Measurements from ENCODE around the gene TSNAXIP1.

TSNAXIP1 gene

GRCh38 chr16:67760206-67760955 is 46.3 kb upstream of the TSNAXIP1 start:
- no peak for TF ChIP-seq TAF1 (IDR thresholded peaks at IDR 0.05; ENCODE audit: low read depth)

GRCh38 chr16:67760956-67761230 is 45.8 kb upstream of the TSNAXIP1 start:
- no peak for TF ChIP-seq TCF12 (IDR thresholded peaks at IDR 0.05; ENCODE audit: low read depth)

- TF ChIP-seq ZBTB7A (IDR thresholded peaks at IDR 0.05; ENCODE audit: low read depth) (no peak), TCF12 (IDR thresholded peaks at IDR 0.05; ENCODE audit: low read depth) (no peak), REST (IDR thresholded peaks at IDR 0.05; ENCODE audit: low read depth) (no peak), CREB1 (IDR thresholded peaks at IDR 0.05; ENCODE audit: low read depth) (no peak)
Observed at GRCh38 chr16:67761924-67762323, 44.8 kb upstream of the TSNAXIP1 start.

- TF ChIP-seq EGR1 (IDR thresholded peaks at IDR 0.05) = no peak
- no peak for TF ChIP-seq RAD21 (IDR thresholded peaks at IDR 0.05; ENCODE audit: low read depth)
- TF ChIP-seq YY1 (IDR thresholded peaks at IDR 0.05; ENCODE audit: low read depth) = no peak
- no peak for TF ChIP-seq ZBTB7A (IDR thresholded peaks at IDR 0.05; ENCODE audit: low read depth)
- no peak for TF ChIP-seq TCF12 (IDR thresholded peaks at IDR 0.05; ENCODE audit: low read depth)
- no peak for TF ChIP-seq NFIC (IDR thresholded peaks at IDR 0.05)
- no peak for TF ChIP-seq REST (IDR thresholded peaks at IDR 0.05; ENCODE audit: low read depth)
- no peak for TF ChIP-seq CREB1 (IDR thresholded peaks at IDR 0.05; ENCODE audit: low read depth)
- TF ChIP-seq EP300 (IDR thresholded peaks at IDR 0.05; ENCODE audit: borderline replicate concordance) = no peak
- TF ChIP-seq TEAD4 (IDR thresholded peaks at IDR 0.05) = no peak
Observed at GRCh38 chr16:67762385-67762784, 44.3 kb upstream of the TSNAXIP1 start.

- TF ChIP-seq EGR1 (IDR thresholded peaks at IDR 0.05) = no peak
- no peak for TF ChIP-seq CREB1 (IDR thresholded peaks at IDR 0.05; ENCODE audit: low read depth)
- TF ChIP-seq TAF1 (IDR thresholded peaks at IDR 0.05; ENCODE audit: low read depth) = no peak
- TF ChIP-seq NFIC (IDR thresholded peaks at IDR 0.05) = no peak
- TF ChIP-seq TCF12 (IDR thresholded peaks at IDR 0.05; ENCODE audit: low read depth) = no peak
- TF ChIP-seq REST (IDR thresholded peaks at IDR 0.05; ENCODE audit: low read depth) = no peak
- no peak for TF ChIP-seq YY1 (IDR thresholded peaks at IDR 0.05; ENCODE audit: low read depth)
- no peak for TF ChIP-seq MAX (IDR thresholded peaks at IDR 0.05)
- TF ChIP-seq TEAD4 (IDR thresholded peaks at IDR 0.05) = no peak
- no peak for TF ChIP-seq ZBTB7A (IDR thresholded peaks at IDR 0.05; ENCODE audit: low read depth)
- TF ChIP-seq FOXM1 (IDR thresholded peaks at IDR 0.05; ENCODE audit: borderline replicate concordance, low read depth) = no peak
- no peak for TF ChIP-seq CEBPB (IDR thresholded peaks at IDR 0.05)
- no peak for TF ChIP-seq USF1 (IDR thresholded peaks at IDR 0.05)
- TF ChIP-seq EP300 (IDR thresholded peaks at IDR 0.05; ENCODE audit: borderline replicate concordance) = no peak
Observed at GRCh38 chr16:67763066-67763465, 43.6 kb upstream of the TSNAXIP1 start.

- TF ChIP-seq TAF1 (IDR thresholded peaks at IDR 0.05; ENCODE audit: low read depth) (no peak), YY1 (IDR thresholded peaks at IDR 0.05; ENCODE audit: low read depth) (no peak), TEAD4 (IDR thresholded peaks at IDR 0.05) (no peak), FOXM1 (IDR thresholded peaks at IDR 0.05; ENCODE audit: borderline replicate concordance, low read depth) (no peak), USF1 (IDR thresholded peaks at IDR 0.05) (no peak), RAD21 (IDR thresholded peaks at IDR 0.05; ENCODE audit: low read depth) (no peak), TCF12 (IDR thresholded peaks at IDR 0.05; ENCODE audit: low read depth) (no peak), MAX (IDR thresholded peaks at IDR 0.05) (no peak), ZBTB7A (IDR thresholded peaks at IDR 0.05; ENCODE audit: low read depth) (no peak), NFIC (IDR thresholded peaks at IDR 0.05) (no peak), CEBPB (IDR thresholded peaks at IDR 0.05) (no peak), REST (IDR thresholded peaks at IDR 0.05; ENCODE audit: low read depth) (no peak), CREB1 (IDR thresholded peaks at IDR 0.05; ENCODE audit: low read depth) (no peak)
Observed at GRCh38 chr16:67764158-67764667, 42.5 kb upstream of the TSNAXIP1 start.

All from Ishikawa (cell line).